ENCODE data around the gene RNF186. TPM values are rescaled to one million over a fixed set of nuclear protein-coding genes. Genes with fewer than 3 reads are reported as not detected.

The RNF186 gene
- total and polyA plus RNA-seq, 2 of the 13 experiments (the other 11 are each of a cell fraction or from before 2014, with no cell fraction given), result 0.07 to 0.20 TPM

- TF ChIP-seq KLF16 (CRISPR knock-in tag; IDR thresholded peaks at IDR 0.05) (no peak), PHF21A (CRISPR knock-in tag; IDR thresholded peaks at IDR 0.05) (peak; percentile 79; the same call in 1 of the 2 replicates), KAT8 (CRISPR knock-in tag; IDR thresholded peaks at IDR 0.05) (0 out of 2 replicates have a peak, but pooled peaks have one; percentile 38), ZNF292 (CRISPR knock-in tag; IDR thresholded peaks at IDR 0.05; ENCODE audit: borderline replicate concordance, low read depth) (peak; percentile 54; the same call in 1 of the 2 replicates), PAXIP1 (CRISPR knock-in tag; conservative IDR thresholded peaks at IDR 0.05) (peak; percentile 70), KMT2A (CRISPR knock-in tag; IDR thresholded peaks at IDR 0.05) (no peak), HNF1B (CRISPR knock-in tag; IDR thresholded peaks at IDR 0.05) (peak; percentile 78), ZNF687 (CRISPR knock-in tag; IDR thresholded peaks at IDR 0.05) (peak; percentile 66), PATZ1 (CRISPR knock-in tag; IDR thresholded peaks at IDR 0.05) (peak; percentile 53; the same call in 1 of the 2 replicates), ZFP90 (CRISPR knock-in tag; IDR thresholded peaks at IDR 0.05; ENCODE audit: borderline replicate concordance) (0 out of 2 replicates have a peak, but pooled peaks have one; percentile 35), HDAC2 (CRISPR knock-in tag; IDR thresholded peaks at IDR 0.05) (peak; percentile 30; the same call in 1 of the 2 replicates), ERF (CRISPR knock-in tag; IDR thresholded peaks at IDR 0.05) (0 out of 2 replicates have a peak, but pooled peaks have one; percentile 23), NFIC (IDR thresholded peaks at IDR 0.05; ENCODE audit: low read length) (0 out of 2 replicates have a peak, but pooled peaks have one; percentile 43), ZBTB37 (CRISPR knock-in tag; IDR thresholded peaks at IDR 0.05) (0 out of 2 replicates have a peak, but pooled peaks have one; percentile 58)
These were observed 986 bp upstream of the RNF186 start (continued) for GRCh38 chr1:19815801-19816736.

All from HepG2 (cell line).